GM12892 (cell line): Measurements from ENCODE around the gene VWA3B.

Source experiments
- POLR2A ChIP-seq: IDR thresholded peaks from 2 replicates; pipeline ENCODE4 v1.6.1; 2011; ENCODE audit warnings: low read depth, low read length, control low read depth
- POLR2AphosphoS5 ChIP-seq: IDR thresholded peaks from 2 replicates; pipeline ENCODE4 v1.6.1; 2011; ENCODE audit warnings: low read depth, low read length, control low read depth
- TAF1 ChIP-seq: IDR thresholded peaks from 2 replicates; pipeline ENCODE4 v1.6.1; 2011; ENCODE audit warnings: low read depth, mild to moderate bottlenecking, control low read depth, low read length, borderline replicate concordance

GRCh38 chr2:98317214-98317613 lies 230.2 kb downstream of the VWA3B start:
- TF ChIP-seq POLR2AphosphoS5 (no peak), POLR2A (no peak), TAF1 (no peak)
